Activated naive CD4-positive, alpha-beta T cell treated with anti-CD3 and anti-CD28 coated beads, Interleukin-2, amount 50 U/mL, for 24 hours (primary cell): ENCODE data around the gene ETV3.

Experiments
- H3K27ac Mint-ChIP-seq: one replicate; pipeline ENCODE4 v1.8.0; 2021; ENCODE audit warnings: mild to moderate bottlenecking, mixed read lengths
- H3K27me3 Mint-ChIP-seq: one replicate; pipeline ENCODE4 v1.8.0; 2021; ENCODE audit warnings: mixed read lengths
- H3K36me3 Mint-ChIP-seq: one replicate; pipeline ENCODE4 v1.8.0; 2021; ENCODE audit warnings: mixed read lengths
- H3K4me1 Mint-ChIP-seq: one replicate; pipeline ENCODE4 v1.8.0; 2021; ENCODE audit warnings: mixed read lengths
- H3K4me3 Mint-ChIP-seq: one replicate; pipeline ENCODE4 v1.8.0; 2021; ENCODE audit warnings: mild to moderate bottlenecking, mixed read lengths
- H3K9me3 Mint-ChIP-seq: one replicate; pipeline ENCODE4 v1.8.0; 2021; ENCODE audit warnings: mixed read lengths

Gene ETV3

DNA sequence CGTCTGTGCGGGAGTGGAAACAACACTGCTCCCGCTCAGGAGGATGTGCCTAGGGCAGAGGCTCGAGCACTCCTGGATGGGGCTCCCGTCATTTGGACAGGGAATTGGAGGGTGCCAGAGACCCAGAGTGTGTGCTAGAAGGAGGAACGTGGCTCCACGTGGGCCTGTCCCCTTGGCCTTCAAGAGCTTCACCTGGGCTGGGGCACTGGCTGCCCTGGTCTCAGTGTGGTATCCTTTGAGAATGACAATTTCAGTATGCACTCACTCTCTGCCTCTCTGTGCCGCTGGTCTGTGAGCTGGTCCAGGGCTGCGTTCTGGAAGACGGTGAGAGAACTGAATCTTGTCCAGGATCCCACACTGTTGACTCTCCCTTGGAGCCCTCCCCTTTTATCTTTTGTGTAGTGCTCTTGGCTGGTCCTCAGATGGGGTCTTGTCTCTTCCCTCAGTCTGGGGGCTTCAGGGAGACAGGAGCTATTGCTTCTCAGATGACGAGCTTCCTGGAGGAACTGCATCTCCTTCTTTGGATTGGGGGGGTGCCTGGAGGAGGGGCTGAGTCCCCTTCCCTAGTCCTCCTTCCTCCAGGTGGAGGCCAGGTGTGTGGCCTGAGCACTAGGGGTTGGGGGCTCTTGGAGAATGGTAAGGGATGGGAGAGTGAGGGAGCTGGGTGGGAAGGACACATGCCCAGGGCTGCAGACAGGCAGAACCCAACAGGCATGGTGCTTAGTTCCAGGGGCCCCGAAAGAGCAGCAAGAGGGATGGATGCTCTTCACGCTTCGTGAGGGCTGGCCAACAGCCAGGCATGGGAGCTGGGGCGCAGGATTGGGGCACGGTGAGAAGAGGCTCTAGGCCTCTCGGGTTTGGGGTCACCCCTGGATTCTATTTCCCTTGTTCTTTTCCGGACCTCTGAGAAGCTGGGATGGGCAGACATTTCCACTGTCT is 23.7 kb downstream of the ETV3 start:
- H3K36me3 Mint-ChIP-seq = no peaks in the 10 kb centered on the region
- H3K27me3 Mint-ChIP-seq = peaks cover 3% of the 10 kb centered on the region
- H3K9me3 Mint-ChIP-seq = no peaks in the 10 kb centered on the region
- H3K4me3 Mint-ChIP-seq = no peak overlapping the region
- H3K4me1 Mint-ChIP-seq = peaks cover 4% of the 10 kb centered on the region
- no peak overlapping the region for H3K27ac Mint-ChIP-seq

DNA sequence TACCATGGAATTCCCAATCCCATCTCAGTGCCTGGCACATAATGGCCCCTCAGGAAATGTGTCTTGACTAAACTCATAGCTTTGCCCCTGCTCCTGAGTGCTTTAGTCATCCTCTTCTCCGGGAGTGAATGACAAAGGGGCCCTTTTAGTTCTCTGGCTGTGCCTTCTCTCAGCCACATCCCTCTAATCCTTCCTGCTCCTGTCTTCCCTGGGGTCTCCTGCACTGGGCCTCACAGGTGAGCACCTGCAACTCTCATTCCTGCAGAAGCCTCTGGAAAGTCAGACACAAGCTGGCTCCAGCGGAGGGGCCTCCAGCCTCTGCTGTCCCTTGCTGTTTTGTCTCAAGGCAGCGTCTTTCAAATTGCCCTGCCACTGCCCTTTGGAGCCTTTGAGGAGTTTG is 24.6 kb downstream of the ETV3 start:
- Mint-ChIP-seq H3K27ac (no peak overlapping the region), H3K4me1 (peaks cover 4% of the 10 kb centered on the region), H3K36me3 (no peaks in the 10 kb centered on the region), H3K27me3 (peaks cover 4% of the 10 kb centered on the region), H3K4me3 (no peak overlapping the region), H3K9me3 (no peaks in the 10 kb centered on the region)

DNA sequence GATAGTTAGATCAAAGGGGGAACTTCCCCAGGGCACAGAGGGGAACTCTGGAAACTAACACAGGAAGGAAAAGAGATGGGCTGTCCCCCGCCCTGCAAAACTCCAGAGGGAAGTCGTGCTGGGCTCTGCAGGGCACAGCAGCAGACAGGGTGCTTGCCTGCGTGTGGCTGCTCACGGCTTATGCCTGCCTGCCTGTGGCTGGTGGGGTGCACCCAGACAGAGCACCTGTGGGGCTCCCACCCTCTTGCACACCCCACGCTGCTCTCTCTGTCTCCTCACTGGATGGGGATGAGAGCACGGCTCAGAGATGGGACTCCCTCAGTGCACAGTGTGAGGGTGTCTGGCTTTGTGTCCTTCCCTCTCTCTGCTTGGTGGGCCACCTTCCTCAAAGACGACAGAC is 25.1 kb downstream of the ETV3 start:
- no peak overlapping the region for H3K4me3 Mint-ChIP-seq
- H3K4me1 Mint-ChIP-seq = peaks cover 4% of the 10 kb centered on the region
- no peak overlapping the region for H3K27ac Mint-ChIP-seq
- H3K27me3 Mint-ChIP-seq = peaks cover 6% of the 10 kb centered on the region
- no peaks in the 10 kb centered on the region for H3K9me3 Mint-ChIP-seq
- no peaks in the 10 kb centered on the region for H3K36me3 Mint-ChIP-seq

DNA sequence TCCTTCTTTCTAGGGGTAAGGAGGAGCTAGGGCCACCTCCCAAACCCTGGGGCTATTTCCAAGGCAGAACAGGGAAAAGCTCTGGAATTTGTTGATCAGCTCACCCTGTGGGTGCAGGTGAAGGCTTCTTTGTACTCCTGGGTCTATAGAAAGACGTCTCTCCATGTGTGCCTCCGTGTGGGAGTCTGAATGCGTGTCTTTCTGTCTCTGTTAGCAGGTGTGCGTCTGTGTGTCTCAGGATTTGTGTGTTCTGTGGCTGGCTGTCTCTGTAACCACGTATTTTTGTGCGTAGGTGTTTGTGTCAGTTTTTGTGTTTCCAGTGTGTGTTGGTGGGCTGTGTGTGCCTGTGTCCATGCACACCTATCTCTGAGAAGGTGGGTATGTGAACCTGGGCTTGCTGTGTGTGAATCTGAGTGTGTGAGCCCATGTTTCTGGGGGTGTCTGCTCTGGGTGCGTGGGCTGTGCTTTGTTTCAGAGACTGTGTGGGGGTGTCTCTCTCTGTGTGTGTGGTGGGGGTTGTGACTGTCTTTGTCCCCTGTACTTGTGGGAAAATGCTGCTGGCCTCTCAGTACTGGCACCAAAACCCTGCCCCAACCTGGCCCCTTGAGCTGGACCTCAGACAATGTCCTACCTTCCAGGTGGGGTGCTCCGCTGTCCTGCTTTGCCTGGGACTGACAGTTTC is 25.9 kb downstream of the ETV3 start:
- H3K27me3 Mint-ChIP-seq = peaks cover 9% of the 10 kb centered on the region
- no peaks in the 10 kb centered on the region for H3K9me3 Mint-ChIP-seq
- H3K4me3 Mint-ChIP-seq = no peak overlapping the region
- no peaks in the 10 kb centered on the region for H3K36me3 Mint-ChIP-seq
- H3K4me1 Mint-ChIP-seq = peaks cover 4% of the 10 kb centered on the region
- no peak overlapping the region for H3K27ac Mint-ChIP-seq

DNA sequence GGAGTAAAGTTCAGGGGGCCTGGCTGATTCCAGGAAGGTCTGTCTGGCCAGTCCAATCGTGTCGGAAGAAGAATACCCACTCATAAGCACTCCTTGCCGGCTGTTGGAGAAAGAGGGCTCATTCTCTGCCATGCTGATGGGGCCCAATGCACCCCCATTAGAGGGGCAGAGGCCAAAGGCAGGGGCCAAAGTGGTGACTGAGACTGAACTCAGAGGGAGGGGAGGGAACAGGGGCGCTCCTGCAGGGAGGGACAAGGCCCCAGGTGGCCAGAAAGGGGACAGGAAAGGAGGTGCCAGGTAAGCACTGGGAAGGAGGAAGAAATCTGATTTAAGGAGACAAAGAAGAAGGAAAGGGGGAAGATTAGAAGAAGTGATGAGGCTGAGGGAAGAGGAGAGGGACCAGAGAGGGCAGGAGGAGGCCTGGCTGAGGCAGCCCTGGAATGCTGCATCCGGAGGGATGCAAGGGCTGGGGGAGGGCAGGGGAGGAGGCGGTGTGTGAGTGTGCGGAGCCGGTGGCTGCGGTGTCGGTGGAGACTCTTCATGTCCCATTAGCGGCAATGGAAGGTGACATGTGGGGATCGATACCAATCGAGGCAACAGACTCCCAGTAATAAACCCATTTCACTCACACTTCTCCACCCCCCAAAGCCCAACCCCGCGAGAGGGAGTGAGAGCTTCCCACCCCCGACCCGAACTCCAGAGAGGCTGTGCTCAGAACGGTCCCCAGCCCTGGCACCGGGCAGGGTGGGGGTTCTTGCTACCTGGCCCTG is 26.6 kb downstream of the ETV3 start:
- Mint-ChIP-seq H3K27me3 (peaks cover 9% of the 10 kb centered on the region), H3K4me1 (no peaks in the 10 kb centered on the region), H3K4me3 (no peak overlapping the region), H3K9me3 (no peaks in the 10 kb centered on the region), H3K36me3 (no peaks in the 10 kb centered on the region), H3K27ac (no peak overlapping the region)

DNA sequence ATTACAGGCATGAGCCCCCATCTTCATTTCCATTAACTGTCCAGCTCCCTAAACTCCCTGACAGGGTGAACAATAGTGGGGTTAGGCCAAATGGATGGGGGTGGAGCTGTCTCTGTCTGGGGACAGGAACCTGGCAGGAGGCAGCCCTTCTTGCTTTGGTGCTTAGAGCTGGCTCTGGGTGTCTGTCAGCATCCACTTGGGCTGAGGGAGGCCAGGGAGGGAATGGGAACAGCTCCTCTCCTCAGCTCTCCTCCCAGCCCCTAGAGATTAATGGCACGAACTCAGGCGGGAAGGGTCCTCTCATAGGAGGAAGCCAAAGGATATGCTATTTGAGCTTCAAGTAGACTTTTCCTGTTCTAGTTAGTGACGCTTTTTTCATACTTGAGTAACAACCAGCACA is 27.5 kb downstream of the ETV3 start:
- no peaks in the 10 kb centered on the region for H3K9me3 Mint-ChIP-seq
- no peak overlapping the region for H3K27ac Mint-ChIP-seq
- no peaks in the 10 kb centered on the region for H3K36me3 Mint-ChIP-seq
- no peak overlapping the region for H3K4me3 Mint-ChIP-seq
- peaks cover 9% of the 10 kb centered on the region for H3K27me3 Mint-ChIP-seq
- H3K4me1 Mint-ChIP-seq = no peaks in the 10 kb centered on the region

DNA sequence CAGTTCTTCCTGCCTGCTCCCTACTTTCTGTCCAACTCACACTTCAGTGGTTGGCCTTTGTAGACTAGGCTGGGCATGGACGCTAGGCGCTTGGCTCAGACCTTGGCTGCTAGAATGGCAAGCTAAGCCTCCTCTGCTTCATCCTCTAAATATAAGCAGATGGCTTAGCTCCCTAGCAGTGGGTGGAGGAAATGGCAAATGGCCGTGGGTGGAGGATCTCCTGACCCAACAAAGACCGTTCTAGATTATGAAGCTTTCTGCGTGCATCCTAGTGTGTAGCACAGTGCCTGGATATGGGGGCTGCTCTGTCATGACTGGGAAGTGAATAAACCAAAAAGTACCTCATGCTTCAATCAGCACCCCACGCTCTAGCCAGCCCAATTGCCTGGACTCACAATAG is 28.2 kb downstream of the ETV3 start:
- Mint-ChIP-seq H3K9me3 (no peaks in the 10 kb centered on the region), H3K27me3 (peaks cover 9% of the 10 kb centered on the region), H3K36me3 (no peaks in the 10 kb centered on the region), H3K4me1 (no peaks in the 10 kb centered on the region), H3K4me3 (no peak overlapping the region), H3K27ac (peak overlapping the region; percentile 46)

DNA sequence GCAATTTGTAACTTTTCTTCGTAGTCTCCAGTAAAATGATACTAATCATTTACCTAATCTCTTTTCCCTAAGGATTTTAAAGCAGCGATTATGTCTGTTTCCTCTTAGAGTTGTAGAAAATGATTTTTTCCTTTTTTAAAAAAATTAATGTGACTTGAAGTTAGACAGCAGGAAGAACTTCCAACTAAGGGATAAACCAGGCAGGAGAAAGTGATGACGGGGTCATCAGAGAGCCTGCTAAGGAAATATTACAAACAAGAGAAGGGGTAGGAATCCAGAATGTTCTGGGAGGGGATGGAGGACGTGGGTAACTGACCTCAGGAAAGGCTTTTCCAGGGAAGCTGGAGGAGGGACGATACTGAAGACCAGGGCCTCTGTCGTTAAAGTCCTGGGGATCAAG is 29.7 kb downstream of the ETV3 start:
- no peaks in the 10 kb centered on the region for H3K4me1 Mint-ChIP-seq
- no peak overlapping the region for H3K4me3 Mint-ChIP-seq
- peak overlapping the region; percentile 44 for H3K27ac Mint-ChIP-seq
- peaks cover 9% of the 10 kb centered on the region for H3K27me3 Mint-ChIP-seq
- H3K9me3 Mint-ChIP-seq = no peaks in the 10 kb centered on the region
- H3K36me3 Mint-ChIP-seq = no peaks in the 10 kb centered on the region

DNA sequence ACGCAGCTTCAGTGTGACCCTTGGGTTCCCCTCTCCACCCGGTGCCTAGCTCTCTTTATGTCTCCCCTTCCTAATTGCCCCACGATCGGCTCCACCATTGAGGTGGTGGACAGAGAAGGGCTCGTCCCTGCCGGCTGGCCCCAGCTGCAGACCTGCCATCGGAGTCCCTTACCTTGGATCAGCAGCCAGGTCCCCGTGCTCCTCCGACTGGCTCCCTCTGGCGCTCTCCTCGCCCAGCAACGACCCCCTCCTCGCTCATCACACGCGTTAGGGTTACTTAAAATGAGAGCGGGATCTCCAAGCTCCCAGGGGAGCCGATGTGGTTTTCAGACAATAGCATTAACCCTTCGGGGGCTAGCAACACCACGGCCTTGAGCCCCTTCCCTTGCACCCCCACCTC is 30.5 kb downstream of the ETV3 start:
- H3K9me3 Mint-ChIP-seq = no peaks in the 10 kb centered on the region
- no peaks in the 10 kb centered on the region for H3K36me3 Mint-ChIP-seq
- H3K27ac Mint-ChIP-seq = no peak overlapping the region
- H3K4me3 Mint-ChIP-seq = no peak overlapping the region
- H3K4me1 Mint-ChIP-seq = no peaks in the 10 kb centered on the region
- peaks cover 9% of the 10 kb centered on the region for H3K27me3 Mint-ChIP-seq

DNA sequence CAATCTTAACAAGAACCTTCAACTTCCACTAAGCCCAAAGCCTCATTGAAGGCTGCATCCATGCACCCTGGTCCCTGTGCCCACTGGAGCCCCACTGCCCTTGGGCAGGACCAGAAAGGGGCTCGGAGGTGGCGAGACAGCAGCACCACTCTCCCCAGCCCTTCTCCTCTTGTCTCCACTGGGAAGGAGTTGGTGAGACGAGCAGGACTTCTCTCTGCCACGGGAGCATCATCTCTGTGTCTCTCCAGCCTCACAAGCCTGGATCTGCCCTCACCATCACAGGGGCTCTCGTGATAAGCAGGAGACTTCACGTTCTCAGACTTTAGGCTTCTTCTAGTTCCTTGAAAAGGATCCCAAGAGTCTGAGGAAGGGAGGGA is 31.4 kb downstream of the ETV3 start:
- Mint-ChIP-seq H3K27me3 (peaks cover 6% of the 10 kb centered on the region), H3K9me3 (no peaks in the 10 kb centered on the region), H3K27ac (no peak overlapping the region), H3K36me3 (no peaks in the 10 kb centered on the region), H3K4me1 (no peaks in the 10 kb centered on the region), H3K4me3 (no peak overlapping the region)

DNA sequence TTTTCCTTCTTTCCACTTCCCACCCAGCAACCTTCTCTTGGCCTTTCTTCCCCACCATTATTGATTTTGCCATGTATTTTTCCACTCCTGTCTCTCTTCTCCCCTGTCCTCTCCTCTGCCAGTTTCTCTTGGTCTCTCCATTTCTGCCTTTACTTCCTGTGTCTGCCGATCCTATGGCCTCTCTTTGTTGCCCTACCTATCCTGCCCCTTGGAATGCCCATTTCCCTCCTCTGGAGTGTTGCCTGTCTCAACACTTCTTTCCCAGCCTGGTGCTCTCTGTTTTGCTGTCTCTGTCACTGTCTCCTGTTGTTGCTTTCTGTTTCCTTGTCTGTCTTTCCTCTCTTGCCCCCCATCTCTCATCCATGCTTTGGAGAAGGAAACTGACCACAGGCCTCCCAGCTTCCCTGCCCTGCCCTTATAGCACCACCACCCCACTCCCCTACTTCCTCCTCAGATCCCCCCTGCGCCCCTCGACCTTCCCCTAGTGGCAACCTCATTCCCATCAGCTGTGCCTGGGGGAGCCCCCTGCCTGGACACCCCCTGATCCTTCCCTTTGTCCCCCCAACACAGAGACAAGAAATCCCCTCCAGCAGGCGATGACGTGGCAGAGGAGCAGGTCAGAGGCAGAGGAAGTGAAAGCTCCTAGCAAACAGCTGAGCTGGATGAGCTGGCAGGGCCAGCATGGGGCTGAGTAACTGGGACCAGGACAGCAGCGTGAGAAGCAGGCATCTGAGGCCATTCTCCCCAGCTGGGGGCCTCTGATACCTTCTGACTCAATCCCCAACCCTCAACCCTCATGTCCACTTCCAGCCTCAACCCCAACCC is 32.0 kb downstream of the ETV3 start:
- H3K4me3 Mint-ChIP-seq = no peak overlapping the region
- H3K36me3 Mint-ChIP-seq = no peaks in the 10 kb centered on the region
- no peak overlapping the region for H3K27ac Mint-ChIP-seq
- H3K27me3 Mint-ChIP-seq = peaks cover 6% of the 10 kb centered on the region
- no peaks in the 10 kb centered on the region for H3K4me1 Mint-ChIP-seq
- H3K9me3 Mint-ChIP-seq = no peaks in the 10 kb centered on the region

DNA sequence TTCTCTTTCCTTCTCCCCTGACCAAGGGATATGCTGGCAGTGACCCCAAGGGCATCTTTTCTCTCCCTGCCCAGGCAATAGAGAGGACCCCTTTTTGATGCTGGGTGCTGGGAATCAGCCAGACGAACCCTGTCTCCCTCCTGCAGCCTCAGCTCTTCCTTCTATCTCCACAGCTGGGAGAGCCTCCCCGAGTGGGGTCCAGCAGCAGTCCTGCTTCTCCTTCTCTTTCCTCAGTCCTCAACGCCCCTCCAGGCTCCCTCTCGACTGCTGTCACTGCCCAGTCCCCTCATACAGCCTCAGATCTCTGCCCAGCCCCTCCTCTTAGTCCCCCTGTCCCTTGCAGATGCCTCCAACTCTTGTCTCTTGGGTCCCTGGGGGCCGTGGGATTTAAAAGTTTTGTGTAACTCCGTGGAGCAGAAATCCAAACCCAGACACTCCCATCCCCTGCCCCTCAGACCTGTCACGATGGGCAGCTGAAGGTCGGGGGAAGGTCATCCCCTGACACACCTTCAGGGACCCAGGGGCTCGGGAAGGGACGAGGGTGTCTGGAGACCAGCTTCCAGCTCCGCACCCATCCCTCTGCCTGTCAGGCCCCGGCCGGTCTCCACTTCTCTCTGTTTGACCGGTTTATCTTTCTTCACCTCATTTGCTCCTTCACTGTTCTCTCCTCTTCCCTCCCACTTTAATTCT is 32.8 kb downstream of the ETV3 start:
- no peak overlapping the region for H3K27ac Mint-ChIP-seq

DNA sequence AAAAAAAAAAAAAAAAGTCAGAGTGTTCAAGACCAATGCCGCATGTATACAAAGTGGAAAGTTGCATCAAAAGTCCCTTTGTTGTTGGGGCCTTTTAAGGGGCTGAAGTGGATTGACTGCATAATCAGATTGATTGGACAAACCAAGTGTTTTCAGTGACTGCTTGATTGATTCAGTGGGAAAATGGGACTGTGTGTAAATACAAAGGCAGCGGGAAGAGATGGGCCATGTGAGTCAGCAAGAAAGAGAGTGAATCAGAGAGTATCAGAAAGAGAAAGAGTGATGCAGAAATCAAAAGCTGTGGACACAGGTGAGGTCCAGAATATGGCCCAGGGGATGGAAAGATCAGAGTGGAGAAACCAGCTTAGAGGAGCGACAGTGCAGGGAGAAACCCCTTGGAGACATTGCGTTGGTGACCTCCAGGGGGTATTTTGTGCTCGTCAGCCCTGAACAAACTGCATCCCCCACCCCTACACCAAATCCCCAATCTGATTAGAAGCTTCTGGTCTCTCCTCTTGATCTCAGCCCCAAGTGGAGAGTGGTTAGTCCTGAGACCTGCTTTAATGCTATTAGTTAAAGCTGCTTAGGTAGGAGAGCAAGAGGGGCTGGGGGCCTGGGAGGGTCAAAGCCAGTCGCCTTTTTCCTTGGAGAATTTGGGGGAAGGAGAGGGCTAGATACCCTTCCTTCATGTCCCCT is 33.4 kb downstream of the ETV3 start:
- Mint-ChIP-seq H3K4me1 (no peaks in the 10 kb centered on the region), H3K27me3 (peaks cover 6% of the 10 kb centered on the region), H3K9me3 (no peaks in the 10 kb centered on the region), H3K36me3 (no peaks in the 10 kb centered on the region), H3K27ac (no peak overlapping the region), H3K4me3 (no peak overlapping the region)

More for the DNA sequence above, 32.8 kb downstream of the ETV3 start:
- Mint-ChIP-seq H3K27me3 (peaks cover 6% of the 10 kb centered on the region), H3K9me3 (no peaks in the 10 kb centered on the region), H3K4me1 (no peaks in the 10 kb centered on the region), H3K4me3 (no peak overlapping the region), H3K36me3 (no peaks in the 10 kb centered on the region)

DNA sequence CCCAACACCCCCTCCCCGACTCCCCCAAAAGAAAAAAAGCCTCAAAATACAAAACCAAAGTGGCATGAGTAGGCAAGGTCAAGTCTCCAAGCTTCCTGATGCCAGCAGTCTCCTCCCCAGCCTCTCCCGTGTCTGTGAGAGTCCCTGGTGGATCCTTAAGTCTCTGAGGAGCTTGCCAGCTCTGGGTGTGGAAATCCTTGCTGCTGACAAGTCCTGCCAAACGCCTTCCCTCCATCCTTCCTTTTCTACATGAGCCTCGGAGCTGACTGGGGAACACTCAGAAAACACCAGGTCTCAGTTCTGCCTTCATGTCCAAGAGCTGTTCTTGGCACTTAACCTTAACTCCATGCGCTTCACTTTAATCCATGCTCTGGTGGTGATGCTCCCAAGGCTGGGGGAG is 34.9 kb downstream of the ETV3 start:
- Mint-ChIP-seq H3K27me3 (peaks cover 4% of the 10 kb centered on the region), H3K9me3 (no peaks in the 10 kb centered on the region), H3K4me1 (no peaks in the 10 kb centered on the region), H3K27ac (no peak overlapping the region), H3K4me3 (no peak overlapping the region), H3K36me3 (no peaks in the 10 kb centered on the region)
